Stimulated activated CD4-positive, alpha-beta T cell treated with anti-CD3 and anti-CD28 coated beads, TNF-alpha, amount 100 ng/mL, for 4 hours (primary cell): ENCODE results near the gene LCE1B.

Experiments used
- DNase-seq, 3 experiments: peaks; one replicate each; pipeline ENCODE4 v3.0.0-alpha.2; 2020; ENCODE audit warnings: low read depth in 3 of 3

Gene LCE1B

GRCh38 chr1:152811671-152812070 lies at the start of gene LCE1B:
TSS of gene LCE1B (plus strand) at chr1:152811971. CDS start at chr1:152812447, 476 bp downstream.
- no peak for DNase-seq

GRCh38 chr1:152768847-152769533 lies 42.8 kb upstream of the LCE1B start:
- DNase-seq: no peak

DNA sequence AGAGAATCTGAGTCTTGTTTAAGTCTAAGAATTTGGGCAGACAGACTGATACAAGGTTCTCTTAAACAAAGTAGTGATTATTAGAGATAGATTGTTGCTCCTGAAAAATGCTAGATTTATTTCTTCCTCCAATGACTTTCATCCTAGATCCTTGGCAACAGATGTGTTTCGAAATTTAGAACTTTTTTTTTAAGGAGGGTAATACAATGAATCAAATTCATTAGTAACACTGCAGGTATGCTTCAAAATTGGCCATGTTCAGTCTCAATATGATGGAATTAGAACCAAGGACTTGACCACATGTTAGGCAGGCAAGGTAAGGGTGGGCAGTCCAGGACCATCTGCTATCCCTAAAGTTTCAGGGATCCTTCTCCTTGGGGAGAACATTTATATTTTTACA lies 41.4 kb upstream of the LCE1B start:
- DNase-seq: no peak

DNA sequence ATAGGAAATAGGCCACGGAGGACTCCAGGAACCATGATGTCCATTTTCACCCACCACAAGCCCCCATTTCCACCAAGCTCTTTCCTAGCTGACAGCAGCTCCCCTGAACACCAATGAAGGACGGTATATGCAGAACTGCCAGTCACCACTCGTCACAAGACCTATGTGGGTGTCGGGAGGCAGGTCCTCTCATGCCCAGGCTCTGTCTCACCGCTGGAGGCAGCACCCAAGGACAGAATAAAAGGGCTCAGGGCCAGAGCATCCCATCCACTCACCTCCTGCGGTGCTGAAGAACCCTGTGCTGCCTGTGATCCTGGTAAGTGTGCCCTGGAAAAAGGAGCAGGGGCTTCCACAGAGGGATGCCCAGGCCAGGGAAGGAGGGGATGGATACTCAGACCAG lies 36.9 kb upstream of the LCE1B start, which contains the start of gene LCE1F:
Gene LCE1F (plus strand): TSS at position 266 of the 400 bp plus-strand sequence. CDS start 1,232 bp downstream, outside the sequence.
- no peak for DNase-seq

DNA sequence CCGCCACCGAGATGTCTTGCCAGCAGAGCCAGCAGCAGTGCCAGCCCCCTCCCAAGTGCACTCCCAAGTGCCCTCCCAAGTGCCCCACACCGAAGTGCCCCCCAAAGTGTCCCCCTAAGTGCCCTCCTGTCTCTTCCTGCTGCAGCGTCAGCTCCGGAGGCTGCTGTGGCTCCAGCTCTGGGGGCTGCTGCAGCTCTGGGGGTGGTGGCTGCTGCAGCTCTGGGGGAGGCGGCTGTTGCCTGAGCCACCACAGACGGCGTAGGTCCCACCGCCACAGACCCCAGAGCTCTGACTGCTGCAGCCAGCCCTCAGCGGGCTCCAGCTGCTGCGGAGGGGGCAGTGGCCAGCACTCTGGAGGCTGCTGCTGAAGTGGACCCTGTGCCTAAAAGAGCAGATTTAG lies 35.4 kb upstream of the LCE1B start:
- DNase-seq: no peak

DNA sequence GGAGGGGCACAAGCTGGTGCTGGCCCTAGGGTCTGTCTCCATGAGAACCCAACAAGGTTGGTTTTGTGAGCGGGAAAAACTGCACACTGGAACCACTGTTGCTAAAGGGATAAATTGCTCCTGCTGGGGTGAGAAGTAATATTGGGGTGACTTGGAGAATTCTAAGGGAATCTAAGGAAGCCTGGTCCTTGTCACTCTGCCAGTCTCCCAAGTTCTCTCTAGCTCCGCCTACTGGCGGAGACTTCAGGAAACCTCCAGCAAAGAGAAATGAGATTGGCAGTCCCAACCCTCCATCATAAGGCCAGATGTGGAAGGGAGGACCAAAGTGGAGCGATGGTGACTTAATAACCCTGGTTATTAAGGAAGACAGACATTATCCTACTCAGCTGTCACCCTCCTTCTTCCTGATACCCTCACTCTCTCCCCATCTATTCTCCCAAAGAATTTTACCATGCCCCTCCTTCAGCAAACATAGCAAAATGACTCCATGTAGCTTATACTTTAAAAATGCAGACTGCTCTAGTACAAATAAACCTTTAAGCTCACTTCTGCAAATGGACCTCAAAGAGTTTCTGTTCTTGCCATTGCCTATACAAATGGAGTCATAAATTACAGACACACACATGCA lies 34.1 kb upstream of the LCE1B start:
- DNase-seq: no peak

- DNase-seq: no peak
Observed at GRCh38 chr1:152783095-152783494, 28.7 kb upstream of the LCE1B start.

- no peak for DNase-seq
Observed at GRCh38 chr1:152786077-152786476, 25.7 kb upstream of the LCE1B start, which contains the start of gene LCE1E. TSS of gene LCE1E (plus strand) at chr1:152786257. CDS start at chr1:152787300, 1,043 bp downstream.

DNA sequence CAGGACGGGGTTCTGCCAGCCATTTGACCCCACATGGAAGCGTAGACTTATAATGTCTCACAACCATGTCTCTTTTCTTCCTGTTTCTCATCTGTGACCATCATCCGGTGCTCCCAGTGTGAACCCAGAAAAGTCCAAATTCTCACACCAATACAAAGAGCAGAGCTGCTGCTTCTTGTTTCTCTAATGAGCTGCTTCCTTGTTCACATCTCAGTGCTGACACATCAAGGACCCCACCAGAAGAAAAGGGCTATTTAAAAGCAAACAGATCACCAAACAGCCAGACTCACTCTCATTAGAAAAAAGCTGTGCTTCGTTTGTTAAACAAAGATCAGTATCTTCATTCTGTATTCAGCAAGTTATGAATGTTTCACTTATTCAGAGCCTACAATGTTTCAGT lies 16.1 kb upstream of the LCE1B start:
- no peak for DNase-seq

- DNase-seq: no peak
Observed at GRCh38 chr1:152796421-152796820, 15.3 kb upstream of the LCE1B start, which contains the start of gene LCE1D. TSS of gene LCE1D (plus strand) at chr1:152796721. CDS start at chr1:152797795, 1,074 bp downstream.

DNA sequence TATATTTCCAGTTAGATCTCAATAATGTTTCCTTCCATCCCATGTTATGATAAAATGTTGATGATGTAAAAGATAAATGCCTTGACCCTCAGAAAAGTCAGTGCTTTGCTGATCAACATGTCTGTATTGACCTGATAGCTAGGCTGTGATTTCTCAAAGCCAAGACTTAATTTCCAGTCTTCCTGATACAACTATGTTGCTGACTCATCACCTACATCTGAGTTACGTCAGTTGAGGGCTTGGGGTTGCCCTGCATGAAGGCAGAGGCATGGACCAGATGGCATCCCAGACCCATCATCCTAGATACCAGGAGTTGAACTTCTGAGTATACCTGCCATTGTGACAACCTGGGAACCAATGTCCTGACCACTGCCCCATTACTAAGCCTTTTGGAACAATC lies 10.4 kb upstream of the LCE1B start:
- DNase-seq: no peak

GRCh38 chr1:152806576-152806975 lies 5.2 kb upstream of the LCE1B start, which contains the start of gene LCE1C:
TSS of gene LCE1C (minus strand) at chr1:152806651. CDS start at chr1:152805478, 1,173 bp downstream.
- DNase-seq: no peak

GRCh38 chr1:152811050-152811449 lies 721 bp upstream of the LCE1B start:
- DNase-seq: no peak

- no peak for DNase-seq
Observed at GRCh38 chr1:152817309-152817708, 5.5 kb downstream of the LCE1B start.

GRCh38 chr1:152823294-152823693 lies 11.5 kb downstream of the LCE1B start:
- DNase-seq: no peak

DNA sequence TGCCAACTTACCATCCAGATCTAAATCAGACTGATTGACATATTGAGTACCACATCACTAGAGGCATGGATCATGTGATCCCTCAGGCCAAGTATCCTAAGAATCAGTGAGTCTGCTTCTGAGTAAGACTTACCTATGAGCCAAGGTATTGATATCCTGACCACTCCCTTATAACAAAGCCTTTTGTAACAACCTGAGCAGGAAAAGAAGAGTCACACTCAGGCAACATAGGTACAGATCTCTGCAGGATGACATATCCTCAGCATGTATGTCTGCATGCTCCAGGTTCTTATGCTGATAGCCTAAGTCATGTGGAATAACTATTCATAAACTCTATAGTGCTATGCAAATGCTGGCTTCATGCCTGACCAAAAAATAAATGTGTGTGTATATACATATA lies 13.2 kb downstream of the LCE1B start:
- no peak for DNase-seq

DNA sequence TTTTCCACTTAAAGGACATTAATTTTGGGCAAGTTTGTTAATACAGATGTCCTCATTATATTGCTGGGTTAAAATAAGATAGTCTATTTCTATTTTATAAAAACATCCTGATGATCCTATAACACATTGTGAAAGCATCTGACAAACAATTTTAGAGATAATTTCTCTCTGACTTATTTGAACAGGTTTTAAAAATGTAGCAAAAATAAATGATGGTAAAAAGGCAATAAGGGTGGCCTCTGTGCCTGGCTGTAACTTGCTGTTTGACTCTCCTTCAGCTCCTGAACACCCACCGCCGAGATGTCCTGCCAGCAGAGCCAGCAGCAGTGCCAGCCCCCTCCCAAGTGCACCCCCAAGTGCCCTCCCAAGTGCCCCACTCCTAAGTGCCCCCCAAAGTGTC lies 15.4 kb downstream of the LCE1B start, which contains the start of gene LCE1A:
Gene LCE1A (plus strand): TSS at position 301 of the 400 bp plus-strand sequence. CDS start 0 bp downstream, at position 301.
- no peak for DNase-seq

DNA sequence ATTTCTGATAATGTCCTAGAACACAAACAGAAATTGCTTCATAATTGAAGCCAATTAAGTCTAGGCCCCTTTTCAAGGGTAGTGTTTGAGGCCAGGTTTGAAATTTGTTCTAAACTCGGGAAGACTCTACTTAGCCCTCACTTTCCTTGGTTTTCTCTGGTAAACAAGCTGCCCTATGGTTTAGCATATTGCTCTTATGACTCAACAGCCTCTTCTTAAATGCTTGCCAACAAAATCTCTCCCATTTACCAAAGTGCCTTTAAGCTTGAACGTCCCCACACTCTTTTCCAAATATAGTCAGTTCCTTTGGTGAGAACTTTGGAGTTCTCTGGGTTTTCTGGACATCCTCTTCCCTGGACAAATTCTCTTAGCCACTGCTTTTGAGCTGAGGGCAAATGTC lies 25.1 kb downstream of the LCE1B start:
- no peak for DNase-seq

- no peak for DNase-seq
Observed at GRCh38 chr1:152842556-152842955, 30.8 kb downstream of the LCE1B start, which contains the start of gene LCE6A. TSS of gene LCE6A (plus strand) at chr1:152842856. CDS start at chr1:152843521, 665 bp downstream.

DNA sequence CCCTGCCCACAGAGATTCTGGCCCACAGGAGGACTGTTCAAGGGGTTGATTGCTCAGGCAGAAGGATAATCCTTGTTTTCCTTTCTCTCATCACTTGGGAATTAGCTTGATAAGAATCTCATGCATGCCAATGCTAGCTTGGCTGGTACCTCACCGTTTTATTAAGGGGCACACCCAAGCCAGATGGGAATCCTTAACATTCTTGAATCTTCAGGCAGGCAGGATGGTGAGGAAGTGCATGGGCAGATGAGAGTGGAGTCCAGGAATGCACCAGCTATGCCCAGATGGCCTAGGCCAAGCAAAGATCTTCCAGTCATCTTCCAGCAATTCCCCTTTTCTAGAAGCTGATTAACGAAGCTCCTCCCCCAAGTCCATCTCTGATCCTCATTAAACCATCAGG lies 43.9 kb downstream of the LCE1B start:
- no peak for DNase-seq

GRCh38 chr1:152858062-152858461 lies 46.3 kb downstream of the LCE1B start:
- DNase-seq: no peak

DNA sequence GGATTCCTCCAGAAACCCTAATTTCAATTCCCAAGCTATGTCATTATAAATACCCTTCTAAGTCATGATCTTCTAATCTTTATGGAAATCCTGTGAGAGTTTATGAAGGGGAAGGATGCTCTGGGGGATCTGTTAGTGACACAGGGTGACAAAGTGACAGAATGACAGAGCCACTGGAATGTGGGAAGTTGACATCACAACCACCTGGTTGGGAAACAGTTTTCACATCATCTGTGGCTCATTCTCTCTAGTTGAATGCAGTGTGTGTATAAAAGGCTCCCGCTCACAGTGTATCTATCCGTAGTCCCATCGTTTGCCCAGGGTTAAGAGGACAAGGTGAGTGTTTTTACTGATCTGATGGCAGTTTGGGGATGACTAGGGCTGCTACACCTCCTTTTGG lies 47.9 kb downstream of the LCE1B start, which contains the start of gene LCE7A:
Gene LCE7A (plus strand): TSS at position 301 of the 400 bp plus-strand sequence. CDS start 702 bp downstream, outside the sequence.
- no peak for DNase-seq

GRCh38 chr1:152860129-152860528 lies 48.4 kb downstream of the LCE1B start:
- DNase-seq: no peak
